ENCODE data around the gene SMG7. TPM values are rescaled to one million over a fixed set of nuclear protein-coding genes. Genes with fewer than 3 reads are reported as not detected.

SMG7 gene
- total RNA-seq, 1 experiment from 2014 or later: 54.1 TPM

DNA sequence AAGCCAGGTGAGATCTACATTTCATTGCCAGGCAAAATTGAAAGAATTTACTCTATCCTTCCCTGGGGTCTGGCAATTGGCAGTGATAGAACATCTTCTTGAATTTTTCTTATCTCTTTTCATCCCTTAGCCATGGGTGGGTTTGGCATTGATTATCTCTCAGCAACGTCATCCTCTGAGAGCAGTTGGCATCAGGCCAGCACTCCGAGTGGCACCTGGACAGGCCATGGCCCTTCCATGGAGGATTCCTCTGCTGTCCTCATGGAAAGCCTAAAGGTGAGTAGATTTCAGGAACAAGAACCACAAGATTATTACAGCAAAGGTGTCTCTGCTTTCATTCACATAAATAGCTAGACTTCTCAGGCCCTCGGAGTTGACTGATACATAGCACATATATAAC lies 78.6 kb downstream of the SMG7 start:
- no peaks in the 10 kb centered on the region for H3K4me1 ChIP-seq (ENCODE audit: control insufficient read depth in 1 of 2, insufficient read depth in 2 of 2, low read length in 2 of 2)
- CTCF ChIA-PET: no interaction called here
- DNase-seq (ENCODE audit: low read depth, low spot score) (no peak), ATAC-seq (no peak)
- RAD21 ChIA-PET (ENCODE audit: low non-redundant PET in 1 of 2, low total read pairs in 2 of 2, uncharacterized antibody in 2 of 2, unreplicated experiment in 2 of 2): no interaction called here
- no peak overlapping the region for H3K9ac ChIP-seq (ENCODE audit: low read length)
- peaks cover 30 to 36% of the 10 kb centered on the region in 2 experiments for H3K36me3 ChIP-seq (ENCODE audit: control insufficient read depth in 1 of 2, insufficient read depth in 2 of 2, low read length in 2 of 2)
- POLR2A ChIA-PET: no interaction called here
- no peak overlapping the region for H3K27ac ChIP-seq (ENCODE audit: low read depth, low read length)
- no peaks in the 10 kb centered on the region for H3K79me2 ChIP-seq (ENCODE audit: insufficient read depth, low read length)
- intact Hi-C loops (cut with micrococcal nuclease): no loop called here
- BruUV-seq (replicated peaks): no TSS peak
- H3K4me2 ChIP-seq (ENCODE audit: low read length): no peak overlapping the region
- no peak overlapping the region for H2AFZ ChIP-seq (ENCODE audit: low read depth, low read length, poor library complexity, severe bottlenecking)
- H3K4me3 ChIP-seq (replicated peaks in 1 of 2; ENCODE audit: low read depth in 1 of 2, low read length in 2 of 2): no peak overlapping the region
- H4K20me1 ChIP-seq (ENCODE audit: insufficient read depth): no peaks in the 10 kb centered on the region
- no peaks in the 10 kb centered on the region for H3K9me3 ChIP-seq (ENCODE audit: control insufficient read depth in 1 of 2, insufficient read depth in 1 of 2, low read depth in 1 of 2, low read length in 2 of 2)
- no peaks in the 10 kb centered on the region for H3K9me2 ChIP-seq (ENCODE audit: insufficient read depth)
- H3K27me3 ChIP-seq (ENCODE audit: insufficient read depth, low read length): no peaks in the 10 kb centered on the region
- no peak for TF ChIP-seq ZNF274 (IDR thresholded peaks at IDR 0.05; ENCODE audit: low read depth, low read length)
- TF ChIP-seq, protein P1, sequence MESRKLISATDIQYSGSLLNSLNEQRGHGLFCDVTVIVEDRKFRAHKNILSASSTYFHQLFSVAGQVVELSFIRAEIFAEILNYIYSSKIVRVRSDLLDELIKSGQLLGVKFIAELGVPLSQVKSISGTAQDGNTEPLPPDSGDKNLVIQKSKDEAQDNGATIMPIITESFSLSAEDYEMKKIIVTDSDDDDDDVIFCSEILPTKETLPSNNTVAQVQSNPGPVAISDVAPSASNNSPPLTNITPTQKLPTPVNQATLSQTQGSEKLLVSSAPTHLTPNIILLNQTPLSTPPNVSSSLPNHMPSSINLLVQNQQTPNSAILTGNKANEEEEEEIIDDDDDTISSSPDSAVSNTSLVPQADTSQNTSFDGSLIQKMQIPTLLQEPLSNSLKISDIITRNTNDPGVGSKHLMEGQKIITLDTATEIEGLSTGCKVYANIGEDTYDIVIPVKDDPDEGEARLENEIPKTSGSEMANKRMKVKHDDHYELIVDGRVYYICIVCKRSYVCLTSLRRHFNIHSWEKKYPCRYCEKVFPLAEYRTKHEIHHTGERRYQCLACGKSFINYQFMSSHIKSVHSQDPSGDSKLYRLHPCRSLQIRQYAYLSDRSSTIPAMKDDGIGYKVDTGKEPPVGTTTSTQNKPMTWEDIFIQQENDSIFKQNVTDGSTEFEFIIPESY (IDR thresholded peaks at IDR 0.05; ENCODE audit: extremely low read depth, insufficient replicate concordance, low read length): no peak
- TF ChIP-seq SRF (IDR thresholded peaks at IDR 0.05; ENCODE audit: low read depth): no peak
- TF ChIP-seq, protein P2, sequence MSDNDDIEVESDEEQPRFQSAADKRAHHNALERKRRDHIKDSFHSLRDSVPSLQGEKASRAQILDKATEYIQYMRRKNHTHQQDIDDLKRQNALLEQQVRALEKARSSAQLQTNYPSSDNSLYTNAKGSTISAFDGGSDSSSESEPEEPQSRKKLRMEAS (IDR thresholded peaks at IDR 0.05): no peak
- no peak for TF ChIP-seq JUND (IDR thresholded peaks at IDR 0.05)
- TF ChIP-seq FOSL1 (IDR thresholded peaks at IDR 0.05; ENCODE audit: low read depth): no peak
- TF ChIP-seq RAD21 (IDR thresholded peaks at IDR 0.05; ENCODE audit: low read depth): no peak
- TF ChIP-seq EGR1 (IDR thresholded peaks at IDR 0.05; ENCODE audit: low read depth): no peak
- TF ChIP-seq POLR2AphosphoS5 (IDR thresholded peaks at IDR 0.05; ENCODE audit: low read depth, low read length): no peak
- TF ChIP-seq, protein P3, sequence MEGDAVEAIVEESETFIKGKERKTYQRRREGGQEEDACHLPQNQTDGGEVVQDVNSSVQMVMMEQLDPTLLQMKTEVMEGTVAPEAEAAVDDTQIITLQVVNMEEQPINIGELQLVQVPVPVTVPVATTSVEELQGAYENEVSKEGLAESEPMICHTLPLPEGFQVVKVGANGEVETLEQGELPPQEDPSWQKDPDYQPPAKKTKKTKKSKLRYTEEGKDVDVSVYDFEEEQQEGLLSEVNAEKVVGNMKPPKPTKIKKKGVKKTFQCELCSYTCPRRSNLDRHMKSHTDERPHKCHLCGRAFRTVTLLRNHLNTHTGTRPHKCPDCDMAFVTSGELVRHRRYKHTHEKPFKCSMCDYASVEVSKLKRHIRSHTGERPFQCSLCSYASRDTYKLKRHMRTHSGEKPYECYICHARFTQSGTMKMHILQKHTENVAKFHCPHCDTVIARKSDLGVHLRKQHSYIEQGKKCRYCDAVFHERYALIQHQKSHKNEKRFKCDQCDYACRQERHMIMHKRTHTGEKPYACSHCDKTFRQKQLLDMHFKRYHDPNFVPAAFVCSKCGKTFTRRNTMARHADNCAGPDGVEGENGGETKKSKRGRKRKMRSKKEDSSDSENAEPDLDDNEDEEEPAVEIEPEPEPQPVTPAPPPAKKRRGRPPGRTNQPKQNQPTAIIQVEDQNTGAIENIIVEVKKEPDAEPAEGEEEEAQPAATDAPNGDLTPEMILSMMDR (IDR thresholded peaks at IDR 0.05 in 2 of 3, conservative IDR thresholded peaks at IDR 0.05 in 1 of 3; ENCODE audit: borderline replicate concordance in 1 of 3, insufficient read depth in 1 of 3, low read depth in 2 of 3, low read length in 2 of 3): no peak
- no peak for TF ChIP-seq EZH2phosphoT487 (IDR thresholded peaks at IDR 0.05; ENCODE audit: borderline replicate concordance)
- no peak for TF ChIP-seq ELF1 (IDR thresholded peaks at IDR 0.05; ENCODE audit: borderline replicate concordance, low read depth)
- TF ChIP-seq TCF7L2 (IDR thresholded peaks at IDR 0.05; ENCODE audit: borderline replicate concordance, extremely low read depth, insufficient read depth, insufficient read length): no peak
- TF ChIP-seq EZH2 (IDR thresholded peaks at IDR 0.05): no peak
- TF ChIP-seq SIN3A (IDR thresholded peaks at IDR 0.05; ENCODE audit: low read depth): no peak
